K562 (cell line): ENCODE data around the gene TECPR1.

ENCODE experiments used
- ARID1B ChIP-seq: fragments of 450-650 bp; IDR thresholded peaks from 2 replicates; pipeline ENCODE4 v1.6.1; 2016; ENCODE audit warnings: antibody characterized with exemption, mild to moderate bottlenecking, inconsistent platforms
- CTCF ChIP-seq, 3 experiments: IDR thresholded peaks in 2 of 3; conservative IDR thresholded peaks in 1 of 3; 2 replicates each; pipeline ENCODE4 v1.5.1; 2011 to 2012; ENCODE audit warnings: low read length in 3 of 3, mild to moderate bottlenecking in 3 of 3, control low read depth in 2 of 3, improper control_type of control experiment in 1 of 3, inconsistent platforms in 1 of 3, low read depth in 1 of 3, mixed read lengths in 1 of 3, moderate library complexity in 1 of 3; ENCODE audit not compliant: insufficient read depth in 2 of 3

- no peak for TF ChIP-seq ARID1B
- no peak for TF ChIP-seq CTCF (IDR thresholded peaks at IDR 0.05 in 2 of 3, conservative IDR thresholded peaks at IDR 0.05 in 1 of 3; ENCODE audit: insufficient read depth in 2 of 3, low read depth in 1 of 3, low read length in 3 of 3)
Measured at GRCh38 chr7:98297626-98298286, 45.7 kb upstream of the TECPR1 start.
